Measurements from ENCODE around the gene TSTD1.

- TF ChIP-seq CTCF (IDR thresholded peaks at IDR 0.05; ENCODE audit: control extremely low read depth in 1 of 3, insufficient read depth in 1 of 3, low read depth in 1 of 3, low read length in 3 of 3) (no peak), HDAC6 (IDR thresholded peaks at IDR 0.05; ENCODE audit: low read depth, low read length) (no peak), EP300 (IDR thresholded peaks at IDR 0.05; ENCODE audit: borderline replicate concordance in 1 of 2, low read depth in 2 of 2, low read length in 2 of 2) (no peak), ZNF274 (IDR thresholded peaks at IDR 0.05; ENCODE audit: borderline replicate concordance, extremely low read depth, low read length) (no peak), JUN (IDR thresholded peaks at IDR 0.05; ENCODE audit: low read depth, low read length) (no peak), POLR2A (IDR thresholded peaks at IDR 0.05; ENCODE audit: control extremely low read depth in 1 of 2, low read depth in 2 of 2, low read length in 2 of 2) (no peak)
Observed at GRCh38 chr1:161013131-161013487, 25.7 kb downstream of the TSTD1 start.

Measured in H1 (cell line).